H1 (cell line): ENCODE measurements around the gene TUBB1.

Source experiments
- BACH1 ChIP-seq: IDR thresholded peaks from 2 replicates; pipeline ENCODE4 v1.6.1; 2012; ENCODE audit warnings: low read length, improper control_type of control experiment
- CBX5 ChIP-seq: fragments of 300-800, 300-1000 bp; sonication (generic); IDR thresholded peaks from 2 replicates; pipeline ENCODE4 v1.7.1; 2016; ENCODE audit warnings: antibody characterized with exemption, low read length, low read depth
- EZH2 ChIP-seq: fragments of 200-600 bp; sonication (generic); IDR thresholded peaks from 2 replicates; pipeline ENCODE4 v1.7.1; 2012; ENCODE audit warnings: low read depth, mild to moderate bottlenecking, moderate library complexity, low read length, inconsistent platforms; ENCODE audit not compliant: severe bottlenecking
- HDAC2 ChIP-seq, 2 experiments: fragments of 300-600 bp in 1 of 2; sonication (generic) in 1 of 2; IDR thresholded peaks; 2 replicates each; pipeline ENCODE4 v1.6.1; 2011 to 2012; ENCODE audit warnings: low read depth in 2 of 2, low read length in 2 of 2, mild to moderate bottlenecking in 2 of 2, moderate library complexity in 2 of 2, borderline replicate concordance in 1 of 2, inconsistent platforms in 1 of 2
- MAFK ChIP-seq: IDR thresholded peaks from 2 replicates; pipeline ENCODE4 v1.6.1; 2012; ENCODE audit warnings: low read depth, mild to moderate bottlenecking, improper control_type of control experiment, low read length
- POLR2A ChIP-seq, 2 experiments: IDR thresholded peaks; 1 replicate in 1 of 2; 2 replicates in 1 of 2; pipeline ENCODE4 v1.6.1; 2011; ENCODE audit warnings: low read depth in 2 of 2, low read length in 2 of 2, mild to moderate bottlenecking in 2 of 2; ENCODE audit errors: control extremely low read depth in 1 of 2
- POLR2AphosphoS5 ChIP-seq: IDR thresholded peaks from 2 replicates; pipeline ENCODE4 v1.6.1; 2011; ENCODE audit warnings: low read depth, low read length
- RAD21 ChIP-seq, 2 experiments: IDR thresholded peaks in 1 of 2; conservative IDR thresholded peaks in 1 of 2; 2 replicates each; pipeline ENCODE4 v1.6.1; 2011; ENCODE audit warnings: low read depth in 2 of 2, low read length in 2 of 2, improper control_type of control experiment in 1 of 2, inconsistent platforms in 1 of 2, mild to moderate bottlenecking in 1 of 2, moderate library complexity in 1 of 2
- RFX5 ChIP-seq: IDR thresholded peaks from 2 replicates; pipeline ENCODE4 v1.6.1; 2011; ENCODE audit warnings: low read depth, low read length, improper control_type of control experiment, borderline replicate concordance
- SP1 ChIP-seq: IDR thresholded peaks from 2 replicates; pipeline ENCODE4 v1.6.1; 2011; ENCODE audit warnings: low read depth, low read length
- SRF ChIP-seq: IDR thresholded peaks from 2 replicates; pipeline ENCODE4 v1.6.1; 2011; ENCODE audit warnings: mild to moderate bottlenecking, low read depth, low read length, moderate library complexity
- ZNF274 ChIP-seq: IDR thresholded peaks from 2 replicates; pipeline ENCODE4 v1.7.0; 2012; ENCODE audit warnings: low read length, borderline replicate concordance; ENCODE audit errors: extremely low read depth
- TF ChIP-seq, protein P1 (sequence below): IDR thresholded peaks from 2 replicates; pipeline ENCODE4 v1.6.1; 2011; ENCODE audit warnings: low read length, improper control_type of control experiment
- TF ChIP-seq, protein P2 (sequence below), 3 experiments: IDR thresholded peaks; 1 replicate in 2 of 3; 2 replicates in 1 of 3; pipeline versions ENCODE4 v1.5.1 to v1.6.1; 2011; ENCODE audit warnings: low read length in 3 of 3, mild to moderate bottlenecking in 3 of 3, inconsistent platforms in 2 of 3, low read depth in 1 of 3, moderate library complexity in 1 of 3; ENCODE audit not compliant: insufficient read depth in 1 of 3; ENCODE audit errors: control extremely low read depth in 1 of 3

DNA sequence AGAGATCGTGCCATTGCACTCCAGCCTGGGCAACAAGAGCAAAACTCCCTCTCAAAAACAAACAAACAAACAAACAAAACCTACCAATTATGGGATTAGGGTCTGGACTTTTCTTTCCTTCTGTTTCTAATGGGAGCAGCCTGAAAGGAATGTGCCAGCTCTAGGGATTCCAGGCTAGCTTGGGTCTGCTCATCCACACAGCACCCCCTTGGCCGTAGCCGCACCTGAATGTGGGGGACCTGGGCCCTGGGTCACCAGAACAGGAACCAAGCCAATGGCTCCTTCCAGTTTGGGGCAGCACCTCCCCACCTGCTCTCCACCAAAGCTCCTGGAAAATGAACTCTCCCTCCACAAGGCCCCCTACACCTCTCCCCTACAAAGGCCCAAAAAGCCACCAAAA is 18.9 kb upstream of the TUBB1 start:
- TF ChIP-seq RAD21 (IDR thresholded peaks at IDR 0.05 in 1 of 2, conservative IDR thresholded peaks at IDR 0.05 in 1 of 2; ENCODE audit: low read depth in 2 of 2, low read length in 2 of 2) (no peak), POLR2A (IDR thresholded peaks at IDR 0.05; ENCODE audit: control extremely low read depth in 1 of 2, low read depth in 2 of 2, low read length in 2 of 2) (no peak), EZH2 (no peak), ZNF274 (no peak), BACH1 (no peak), POLR2AphosphoS5 (no peak), HDAC2 (IDR thresholded peaks at IDR 0.05; ENCODE audit: borderline replicate concordance in 1 of 2, low read depth in 2 of 2, low read length in 2 of 2) (no peak), SRF (no peak), RFX5 (no peak), MAFK (no peak), SP1 (no peak), CBX5 (no peak)
- TF ChIP-seq, protein P1, sequence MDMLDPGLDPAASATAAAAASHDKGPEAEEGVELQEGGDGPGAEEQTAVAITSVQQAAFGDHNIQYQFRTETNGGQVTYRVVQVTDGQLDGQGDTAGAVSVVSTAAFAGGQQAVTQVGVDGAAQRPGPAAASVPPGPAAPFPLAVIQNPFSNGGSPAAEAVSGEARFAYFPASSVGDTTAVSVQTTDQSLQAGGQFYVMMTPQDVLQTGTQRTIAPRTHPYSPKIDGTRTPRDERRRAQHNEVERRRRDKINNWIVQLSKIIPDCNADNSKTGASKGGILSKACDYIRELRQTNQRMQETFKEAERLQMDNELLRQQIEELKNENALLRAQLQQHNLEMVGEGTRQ = no peak
- TF ChIP-seq, protein P2, sequence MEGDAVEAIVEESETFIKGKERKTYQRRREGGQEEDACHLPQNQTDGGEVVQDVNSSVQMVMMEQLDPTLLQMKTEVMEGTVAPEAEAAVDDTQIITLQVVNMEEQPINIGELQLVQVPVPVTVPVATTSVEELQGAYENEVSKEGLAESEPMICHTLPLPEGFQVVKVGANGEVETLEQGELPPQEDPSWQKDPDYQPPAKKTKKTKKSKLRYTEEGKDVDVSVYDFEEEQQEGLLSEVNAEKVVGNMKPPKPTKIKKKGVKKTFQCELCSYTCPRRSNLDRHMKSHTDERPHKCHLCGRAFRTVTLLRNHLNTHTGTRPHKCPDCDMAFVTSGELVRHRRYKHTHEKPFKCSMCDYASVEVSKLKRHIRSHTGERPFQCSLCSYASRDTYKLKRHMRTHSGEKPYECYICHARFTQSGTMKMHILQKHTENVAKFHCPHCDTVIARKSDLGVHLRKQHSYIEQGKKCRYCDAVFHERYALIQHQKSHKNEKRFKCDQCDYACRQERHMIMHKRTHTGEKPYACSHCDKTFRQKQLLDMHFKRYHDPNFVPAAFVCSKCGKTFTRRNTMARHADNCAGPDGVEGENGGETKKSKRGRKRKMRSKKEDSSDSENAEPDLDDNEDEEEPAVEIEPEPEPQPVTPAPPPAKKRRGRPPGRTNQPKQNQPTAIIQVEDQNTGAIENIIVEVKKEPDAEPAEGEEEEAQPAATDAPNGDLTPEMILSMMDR (IDR thresholded peaks at IDR 0.05; ENCODE audit: control extremely low read depth in 1 of 3, insufficient read depth in 1 of 3, low read depth in 1 of 3, low read length in 3 of 3) = no peak
